ENCODE results near the gene STC2.

DNA sequence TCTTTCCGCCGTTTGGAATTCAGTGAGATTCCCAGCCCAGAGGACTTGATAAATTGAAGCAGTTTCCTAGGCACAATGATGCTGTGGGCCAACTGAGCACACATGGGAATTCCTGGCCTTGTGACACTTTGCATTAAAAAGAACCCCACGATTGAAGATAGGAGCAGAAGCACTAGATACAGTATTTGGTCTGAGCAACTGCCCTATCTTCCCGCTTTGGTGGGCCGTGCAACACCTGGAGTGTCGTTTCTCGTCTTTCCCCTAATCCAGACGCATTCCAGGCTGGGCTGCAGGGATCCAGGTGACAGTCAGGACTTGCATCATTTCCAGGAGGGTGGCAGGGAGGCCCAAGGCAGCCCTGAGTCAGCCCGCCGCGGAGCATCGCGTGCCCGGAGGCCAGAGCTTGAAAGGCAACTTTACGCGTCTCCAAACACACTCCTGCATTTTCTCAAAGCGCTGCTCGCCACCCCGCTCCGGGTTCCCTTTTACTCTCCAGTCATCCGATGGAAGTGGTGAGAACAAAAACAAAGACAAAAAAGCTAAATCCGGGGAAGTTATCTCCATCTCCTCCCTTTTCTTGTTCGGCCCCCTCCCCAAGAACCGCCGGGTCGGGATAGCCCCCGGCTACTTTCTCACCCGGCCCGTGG lies 753 bp upstream of the STC2 start:
- TF ChIP-seq MEF2A (IDR thresholded peaks at IDR 0.05; ENCODE audit: insufficient read depth, low read depth, low read length) (no peak), POLR2AphosphoS5 (IDR thresholded peaks at IDR 0.05; ENCODE audit: low read length) (no peak)

Measured in GM12878 (cell line).